Uterus (tissue), 2 donors: Measurements from ENCODE around the gene EPB41L1.

ENCODE experiments used
- CTCF ChIP-seq, 4 experiments: fragments of 200-600 bp in 2 of 4; fragments of 450-650 bp in 2 of 4; sonication (generic) in 2 of 4; IDR thresholded peaks; one replicate each; pipeline ENCODE4 v1.5.1; 2016 to 2019; ENCODE audit warnings: antibody characterized with exemption in 4 of 4, mild to moderate bottlenecking in 2 of 4, moderate library complexity in 1 of 4
- POLR2A ChIP-seq, 2 donors: fragments of 450-650 bp; IDR thresholded peaks; one replicate each; pipeline ENCODE4 v1.6.1; 2016; ENCODE audit warnings: antibody characterized with exemption in 2 of 2, mild to moderate bottlenecking in 1 of 2, moderate library complexity in 1 of 2

- no peak for TF ChIP-seq CTCF (IDR thresholded peaks at IDR 0.05)
- TF ChIP-seq POLR2A (IDR thresholded peaks at IDR 0.05) = no peak
Measured at GRCh38 chr20:36150489-36150846, 4.1 kb upstream of the EPB41L1 start.
